Measurements from ENCODE around the gene CDCA4. TPM values are rescaled to one million over a fixed set of nuclear protein-coding genes. Genes with fewer than 3 reads are reported as not detected.

Gene CDCA4
- total and polyA plus RNA-seq, 2 experiments from 2014 or later, result 13.6 to 17.1 TPM

- DNase-seq (ENCODE audit: low spot score), result no peak
- Histone ChIP-seq H3K9me2 (replicated peaks; ENCODE audit: insufficient read depth) (no peaks in the 10 kb centered on the region), H3K4me3 (no peak overlapping the region), H3K9me3 (ENCODE audit: low read depth) (no peaks in the 10 kb centered on the region), H3K4me1 (ENCODE audit: insufficient read depth) (peaks cover 15% of the 10 kb centered on the region), H3K27ac (no peak overlapping the region), H3K4me2 (no peak overlapping the region), H3K27me3 (no peaks in the 10 kb centered on the region), H3K36me3 (replicated peaks; ENCODE audit: insufficient read depth, low read depth) (no peaks in the 10 kb centered on the region), H3K79me2 (no peaks in the 10 kb centered on the region), H2AFZ (no peak overlapping the region), H4K20me1 (ENCODE audit: insufficient read depth, poor library complexity, severe bottlenecking) (no peaks in the 10 kb centered on the region)
- WGBS (ENCODE audit: low lambda C conversion rate, missing lambda C conversion rate), result 79% methylated on average over 22 of the region's 22 CpGs
- TF ChIP-seq CTCF (IDR thresholded peaks at IDR 0.05; ENCODE audit: poor library complexity) (no peak), EZH2phosphoT487 (IDR thresholded peaks at IDR 0.05; ENCODE audit: low read depth, severe bottlenecking, unreplicated experiment) (no peak), EZH2 (IDR thresholded peaks at IDR 0.05; ENCODE audit: borderline replicate concordance) (no peak)
Observed at GRCh38 chr14:105059035-105059924, 38.4 kb upstream of the CDCA4 start.

GRCh38 chr14:105058521-105059034, 37.7 kb upstream of the CDCA4 start:
- H4K20me1 ChIP-seq (ENCODE audit: insufficient read depth, poor library complexity, severe bottlenecking), result no peaks in the 10 kb centered on the region
- H3K4me2 ChIP-seq, result no peak overlapping the region
- no peaks in the 10 kb centered on the region for H3K9me3 ChIP-seq (ENCODE audit: low read depth)
- TF ChIP-seq EZH2phosphoT487 (IDR thresholded peaks at IDR 0.05; ENCODE audit: low read depth, severe bottlenecking, unreplicated experiment), result no peak
- no peak for TF ChIP-seq CTCF (IDR thresholded peaks at IDR 0.05; ENCODE audit: poor library complexity)
- no peak for TF ChIP-seq EZH2 (IDR thresholded peaks at IDR 0.05; ENCODE audit: borderline replicate concordance)
- H3K4me1 ChIP-seq (ENCODE audit: insufficient read depth), result peaks cover 15% of the 10 kb centered on the region
- DNase-seq (ENCODE audit: low spot score), result no peak
- 95% methylated on average over 14 of the region's 14 CpGs for WGBS (ENCODE audit: low lambda C conversion rate, missing lambda C conversion rate)
- no peak overlapping the region for H2AFZ ChIP-seq
- no peaks in the 10 kb centered on the region for H3K79me2 ChIP-seq
- no peak overlapping the region for H3K4me3 ChIP-seq
- no peak overlapping the region for H3K27ac ChIP-seq
- H3K36me3 ChIP-seq (replicated peaks; ENCODE audit: insufficient read depth, low read depth), result no peaks in the 10 kb centered on the region
- H3K9me2 ChIP-seq (replicated peaks; ENCODE audit: insufficient read depth), result no peaks in the 10 kb centered on the region
- H3K27me3 ChIP-seq, result no peaks in the 10 kb centered on the region

GRCh38 chr14:105056303-105056831, 35.5 kb upstream of the CDCA4 start:
- Histone ChIP-seq H3K4me2 (no peak overlapping the region), H3K27ac (no peak overlapping the region), H4K20me1 (ENCODE audit: insufficient read depth, poor library complexity, severe bottlenecking) (no peaks in the 10 kb centered on the region), H3K36me3 (replicated peaks; ENCODE audit: insufficient read depth, low read depth) (no peaks in the 10 kb centered on the region), H3K9me2 (replicated peaks; ENCODE audit: insufficient read depth) (no peaks in the 10 kb centered on the region), H3K79me2 (no peaks in the 10 kb centered on the region), H3K4me3 (no peak overlapping the region), H3K9me3 (ENCODE audit: low read depth) (no peaks in the 10 kb centered on the region), H2AFZ (no peak overlapping the region), H3K27me3 (no peaks in the 10 kb centered on the region), H3K4me1 (ENCODE audit: insufficient read depth) (peaks cover 11% of the 10 kb centered on the region)
- no peak for TF ChIP-seq EZH2phosphoT487 (IDR thresholded peaks at IDR 0.05; ENCODE audit: low read depth, severe bottlenecking, unreplicated experiment)
- DNase-seq (ENCODE audit: low spot score), result peak; percentile 3
- 71% methylated on average over 18 of the region's 22 CpGs for WGBS (ENCODE audit: low lambda C conversion rate, missing lambda C conversion rate)

- Histone ChIP-seq H3K4me3 (no peak overlapping the region), H3K9me2 (replicated peaks; ENCODE audit: insufficient read depth) (no peaks in the 10 kb centered on the region), H3K36me3 (replicated peaks; ENCODE audit: insufficient read depth, low read depth) (no peaks in the 10 kb centered on the region), H3K4me1 (ENCODE audit: insufficient read depth) (peaks cover 6% of the 10 kb centered on the region), H4K20me1 (ENCODE audit: insufficient read depth, poor library complexity, severe bottlenecking) (no peaks in the 10 kb centered on the region), H3K79me2 (no peaks in the 10 kb centered on the region), H3K9me3 (ENCODE audit: low read depth) (no peaks in the 10 kb centered on the region), H2AFZ (no peak overlapping the region), H3K27ac (no peak overlapping the region), H3K27me3 (no peaks in the 10 kb centered on the region), H3K4me2 (no peak overlapping the region)
- no peak for TF ChIP-seq EZH2phosphoT487 (IDR thresholded peaks at IDR 0.05; ENCODE audit: low read depth, severe bottlenecking, unreplicated experiment)
- TF ChIP-seq EZH2 (IDR thresholded peaks at IDR 0.05; ENCODE audit: borderline replicate concordance), result no peak
- TF ChIP-seq CTCF (IDR thresholded peaks at IDR 0.05; ENCODE audit: poor library complexity), result no peak
- 88% methylated on average over 30 of the region's 33 CpGs for WGBS (ENCODE audit: low lambda C conversion rate, missing lambda C conversion rate)
- DNase-seq (ENCODE audit: low spot score), result peak; percentile 2
Observed at GRCh38 chr14:105055736-105056302, 34.9 kb upstream of the CDCA4 start.

Data from hepatocyte (in vitro differentiated cells).